Measurements from ENCODE around the gene BTAF1. TPM values are rescaled to one million over a fixed set of nuclear protein-coding genes. Genes with fewer than 3 reads are reported as not detected.

BTAF1 gene
- total and polyA plus RNA-seq, 2 experiments from 2014 or later: 30.4 to 55.7 TPM

DNA sequence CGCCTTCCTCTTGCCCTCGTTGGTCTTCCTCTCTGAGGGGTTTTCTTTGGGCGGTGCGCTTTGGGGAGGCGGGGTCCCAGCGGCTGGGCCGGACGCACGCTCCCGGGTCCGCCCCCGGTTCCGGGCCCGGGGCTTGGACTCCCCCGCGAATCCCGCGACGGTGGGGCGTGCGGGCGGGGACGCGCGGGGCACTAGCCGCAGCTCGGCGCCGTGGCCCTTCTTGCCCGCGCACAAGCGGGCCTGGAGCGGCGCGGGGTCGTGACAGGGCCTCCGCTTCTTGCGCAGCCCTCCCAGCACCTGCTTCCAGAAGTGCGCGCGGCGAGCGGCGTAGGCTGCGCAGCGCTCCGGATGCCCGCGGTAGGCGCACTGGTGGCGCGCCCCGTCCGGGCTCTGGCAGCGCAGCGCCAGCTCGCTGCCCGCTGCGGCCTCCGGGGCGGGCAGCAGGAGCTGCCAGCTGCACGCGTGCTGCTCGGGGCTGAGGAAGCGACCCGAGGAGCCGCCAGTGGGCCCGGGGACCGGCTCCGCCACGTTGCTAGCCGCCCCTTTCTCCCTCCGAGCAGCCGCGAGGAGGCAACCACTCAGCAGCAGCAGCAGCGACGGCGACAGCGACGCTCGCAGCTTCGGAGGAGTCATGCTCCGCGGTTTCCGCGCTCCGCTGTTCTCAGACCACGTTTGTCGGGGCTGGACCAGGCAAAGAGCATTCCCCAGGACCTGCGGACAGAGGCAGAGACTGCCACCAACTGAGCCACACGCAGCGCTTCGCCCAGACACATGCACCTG, 15.0 kb upstream of the BTAF1 start (continued):
- TF ChIP-seq, protein P1, sequence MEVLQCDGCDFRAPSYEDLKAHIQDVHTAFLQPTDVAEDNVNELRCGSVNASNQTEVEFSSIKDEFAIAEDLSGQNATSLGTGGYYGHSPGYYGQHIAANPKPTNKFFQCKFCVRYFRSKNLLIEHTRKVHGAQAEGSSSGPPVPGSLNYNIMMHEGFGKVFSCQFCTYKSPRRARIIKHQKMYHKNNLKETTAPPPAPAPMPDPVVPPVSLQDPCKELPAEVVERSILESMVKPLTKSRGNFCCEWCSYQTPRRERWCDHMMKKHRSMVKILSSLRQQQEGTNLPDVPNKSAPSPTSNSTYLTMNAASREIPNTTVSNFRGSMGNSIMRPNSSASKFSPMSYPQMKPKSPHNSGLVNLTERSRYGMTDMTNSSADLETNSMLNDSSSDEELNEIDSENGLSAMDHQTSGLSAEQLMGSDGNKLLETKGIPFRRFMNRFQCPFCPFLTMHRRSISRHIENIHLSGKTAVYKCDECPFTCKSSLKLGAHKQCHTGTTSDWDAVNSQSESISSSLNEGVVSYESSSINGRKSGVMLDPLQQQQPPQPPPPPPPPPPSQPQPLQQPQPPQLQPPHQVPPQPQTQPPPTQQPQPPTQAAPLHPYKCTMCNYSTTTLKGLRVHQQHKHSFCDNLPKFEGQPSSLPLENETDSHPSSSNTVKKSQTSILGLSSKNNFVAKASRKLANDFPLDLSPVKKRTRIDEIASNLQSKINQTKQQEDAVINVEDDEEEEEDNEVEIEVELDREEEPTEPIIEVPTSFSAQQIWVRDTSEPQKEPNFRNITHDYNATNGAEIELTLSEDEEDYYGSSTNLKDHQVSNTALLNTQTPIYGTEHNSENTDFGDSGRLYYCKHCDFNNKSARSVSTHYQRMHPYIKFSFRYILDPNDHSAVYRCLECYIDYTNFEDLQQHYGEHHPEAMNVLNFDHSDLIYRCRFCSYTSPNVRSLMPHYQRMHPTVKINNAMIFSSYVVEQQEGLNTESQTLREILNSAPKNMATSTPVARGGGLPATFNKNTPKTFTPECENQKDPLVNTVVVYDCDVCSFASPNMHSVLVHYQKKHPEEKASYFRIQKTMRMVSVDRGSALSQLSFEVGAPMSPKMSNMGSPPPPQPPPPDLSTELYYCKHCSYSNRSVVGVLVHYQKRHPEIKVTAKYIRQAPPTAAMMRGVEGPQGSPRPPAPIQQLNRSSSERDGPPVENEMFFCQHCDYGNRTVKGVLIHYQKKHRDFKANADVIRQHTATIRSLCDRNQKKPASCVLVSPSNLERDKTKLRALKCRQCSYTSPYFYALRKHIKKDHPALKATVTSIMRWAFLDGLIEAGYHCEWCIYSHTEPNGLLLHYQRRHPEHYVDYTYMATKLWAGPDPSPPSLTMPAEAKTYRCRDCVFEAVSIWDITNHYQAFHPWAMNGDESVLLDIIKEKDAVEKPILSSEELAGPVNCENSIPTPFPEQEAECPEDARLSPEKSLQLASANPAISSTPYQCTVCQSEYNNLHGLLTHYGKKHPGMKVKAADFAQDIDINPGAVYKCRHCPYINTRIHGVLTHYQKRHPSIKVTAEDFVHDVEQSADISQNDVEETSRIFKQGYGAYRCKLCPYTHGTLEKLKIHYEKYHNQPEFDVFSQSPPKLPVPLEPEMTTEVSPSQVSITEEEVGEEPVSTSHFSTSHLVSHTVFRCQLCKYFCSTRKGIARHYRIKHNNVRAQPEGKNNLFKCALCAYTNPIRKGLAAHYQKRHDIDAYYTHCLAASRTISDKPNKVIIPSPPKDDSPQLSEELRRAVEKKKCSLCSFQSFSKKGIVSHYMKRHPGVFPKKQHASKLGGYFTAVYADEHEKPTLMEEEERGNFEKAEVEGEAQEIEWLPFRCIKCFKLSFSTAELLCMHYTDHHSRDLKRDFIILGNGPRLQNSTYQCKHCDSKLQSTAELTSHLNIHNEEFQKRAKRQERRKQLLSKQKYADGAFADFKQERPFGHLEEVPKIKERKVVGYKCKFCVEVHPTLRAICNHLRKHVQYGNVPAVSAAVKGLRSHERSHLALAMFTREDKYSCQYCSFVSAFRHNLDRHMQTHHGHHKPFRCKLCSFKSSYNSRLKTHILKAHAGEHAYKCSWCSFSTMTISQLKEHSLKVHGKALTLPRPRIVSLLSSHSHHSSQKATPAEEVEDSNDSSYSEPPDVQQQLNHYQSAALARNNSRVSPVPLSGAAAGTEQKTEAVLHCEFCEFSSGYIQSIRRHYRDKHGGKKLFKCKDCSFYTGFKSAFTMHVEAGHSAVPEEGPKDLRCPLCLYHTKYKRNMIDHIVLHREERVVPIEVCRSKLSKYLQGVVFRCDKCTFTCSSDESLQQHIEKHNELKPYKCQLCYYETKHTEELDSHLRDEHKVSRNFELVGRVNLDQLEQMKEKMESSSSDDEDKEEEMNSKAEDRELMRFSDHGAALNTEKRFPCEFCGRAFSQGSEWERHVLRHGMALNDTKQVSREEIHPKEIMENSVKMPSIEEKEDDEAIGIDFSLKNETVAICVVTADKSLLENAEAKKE (CRISPR knock-in tag; IDR thresholded peaks at IDR 0.05): no peak
- TF ChIP-seq JUNB (IDR thresholded peaks at IDR 0.05; ENCODE audit: unreplicated experiment): no peak
- TF ChIP-seq, protein P2, sequence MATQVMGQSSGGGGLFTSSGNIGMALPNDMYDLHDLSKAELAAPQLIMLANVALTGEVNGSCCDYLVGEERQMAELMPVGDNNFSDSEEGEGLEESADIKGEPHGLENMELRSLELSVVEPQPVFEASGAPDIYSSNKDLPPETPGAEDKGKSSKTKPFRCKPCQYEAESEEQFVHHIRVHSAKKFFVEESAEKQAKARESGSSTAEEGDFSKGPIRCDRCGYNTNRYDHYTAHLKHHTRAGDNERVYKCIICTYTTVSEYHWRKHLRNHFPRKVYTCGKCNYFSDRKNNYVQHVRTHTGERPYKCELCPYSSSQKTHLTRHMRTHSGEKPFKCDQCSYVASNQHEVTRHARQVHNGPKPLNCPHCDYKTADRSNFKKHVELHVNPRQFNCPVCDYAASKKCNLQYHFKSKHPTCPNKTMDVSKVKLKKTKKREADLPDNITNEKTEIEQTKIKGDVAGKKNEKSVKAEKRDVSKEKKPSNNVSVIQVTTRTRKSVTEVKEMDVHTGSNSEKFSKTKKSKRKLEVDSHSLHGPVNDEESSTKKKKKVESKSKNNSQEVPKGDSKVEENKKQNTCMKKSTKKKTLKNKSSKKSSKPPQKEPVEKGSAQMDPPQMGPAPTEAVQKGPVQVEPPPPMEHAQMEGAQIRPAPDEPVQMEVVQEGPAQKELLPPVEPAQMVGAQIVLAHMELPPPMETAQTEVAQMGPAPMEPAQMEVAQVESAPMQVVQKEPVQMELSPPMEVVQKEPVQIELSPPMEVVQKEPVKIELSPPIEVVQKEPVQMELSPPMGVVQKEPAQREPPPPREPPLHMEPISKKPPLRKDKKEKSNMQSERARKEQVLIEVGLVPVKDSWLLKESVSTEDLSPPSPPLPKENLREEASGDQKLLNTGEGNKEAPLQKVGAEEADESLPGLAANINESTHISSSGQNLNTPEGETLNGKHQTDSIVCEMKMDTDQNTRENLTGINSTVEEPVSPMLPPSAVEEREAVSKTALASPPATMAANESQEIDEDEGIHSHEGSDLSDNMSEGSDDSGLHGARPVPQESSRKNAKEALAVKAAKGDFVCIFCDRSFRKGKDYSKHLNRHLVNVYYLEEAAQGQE (IDR thresholded peaks at IDR 0.05; ENCODE audit: unreplicated experiment): no peak
- peak; percentile 25; the same call in 1 of the 2 replicates for TF ChIP-seq POLR2AphosphoS5 (IDR thresholded peaks at IDR 0.05; ENCODE audit: low read depth)
- TF ChIP-seq ZNF331 (CRISPR knock-in tag; IDR thresholded peaks at IDR 0.05; ENCODE audit: low read depth): no peak
- TF ChIP-seq, protein P3, sequence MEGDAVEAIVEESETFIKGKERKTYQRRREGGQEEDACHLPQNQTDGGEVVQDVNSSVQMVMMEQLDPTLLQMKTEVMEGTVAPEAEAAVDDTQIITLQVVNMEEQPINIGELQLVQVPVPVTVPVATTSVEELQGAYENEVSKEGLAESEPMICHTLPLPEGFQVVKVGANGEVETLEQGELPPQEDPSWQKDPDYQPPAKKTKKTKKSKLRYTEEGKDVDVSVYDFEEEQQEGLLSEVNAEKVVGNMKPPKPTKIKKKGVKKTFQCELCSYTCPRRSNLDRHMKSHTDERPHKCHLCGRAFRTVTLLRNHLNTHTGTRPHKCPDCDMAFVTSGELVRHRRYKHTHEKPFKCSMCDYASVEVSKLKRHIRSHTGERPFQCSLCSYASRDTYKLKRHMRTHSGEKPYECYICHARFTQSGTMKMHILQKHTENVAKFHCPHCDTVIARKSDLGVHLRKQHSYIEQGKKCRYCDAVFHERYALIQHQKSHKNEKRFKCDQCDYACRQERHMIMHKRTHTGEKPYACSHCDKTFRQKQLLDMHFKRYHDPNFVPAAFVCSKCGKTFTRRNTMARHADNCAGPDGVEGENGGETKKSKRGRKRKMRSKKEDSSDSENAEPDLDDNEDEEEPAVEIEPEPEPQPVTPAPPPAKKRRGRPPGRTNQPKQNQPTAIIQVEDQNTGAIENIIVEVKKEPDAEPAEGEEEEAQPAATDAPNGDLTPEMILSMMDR (conservative IDR thresholded peaks at IDR 0.05; ENCODE audit: low read depth in 2 of 2): peak; percentile 37 to 72
- TF ChIP-seq, protein P4, sequence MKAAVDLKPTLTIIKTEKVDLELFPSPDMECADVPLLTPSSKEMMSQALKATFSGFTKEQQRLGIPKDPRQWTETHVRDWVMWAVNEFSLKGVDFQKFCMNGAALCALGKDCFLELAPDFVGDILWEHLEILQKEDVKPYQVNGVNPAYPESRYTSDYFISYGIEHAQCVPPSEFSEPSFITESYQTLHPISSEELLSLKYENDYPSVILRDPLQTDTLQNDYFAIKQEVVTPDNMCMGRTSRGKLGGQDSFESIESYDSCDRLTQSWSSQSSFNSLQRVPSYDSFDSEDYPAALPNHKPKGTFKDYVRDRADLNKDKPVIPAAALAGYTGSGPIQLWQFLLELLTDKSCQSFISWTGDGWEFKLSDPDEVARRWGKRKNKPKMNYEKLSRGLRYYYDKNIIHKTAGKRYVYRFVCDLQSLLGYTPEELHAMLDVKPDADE (IDR thresholded peaks at IDR 0.05): no peak
- TF ChIP-seq ZNF114 (CRISPR knock-in tag; IDR thresholded peaks at IDR 0.05): no peak
- TF ChIP-seq NANOG (IDR thresholded peaks at IDR 0.05; ENCODE audit: borderline replicate concordance): no peak
- no peak for TF ChIP-seq STAT1 (IDR thresholded peaks at IDR 0.05; ENCODE audit: unreplicated experiment)

All from GM23338 (cell line).